Skeletal muscle satellite cell (primary cell): ENCODE measurements around the gene FKBP10.
A peak's percentile ranks its signal among the peaks of the same experiment; 100 is the strongest.
"Not testable (repeated sequence)": the region's sequence is repeated elsewhere in the genome, so short reads cannot be mapped to it uniquely, and the experiment has no call there.

Experiments
- H3K27me3 ChIP-seq: 2 replicates; pipeline ENCODE4 v1.7.0; 2013; ENCODE audit warnings: low read length; ENCODE audit not compliant: control insufficient read depth, insufficient read depth
- H3K36me3 ChIP-seq: 2 replicates; pipeline ENCODE4 v1.7.0; 2013; ENCODE audit warnings: mild to moderate bottlenecking, control low read depth, low read length; ENCODE audit not compliant: insufficient read depth
- H3K4me1 ChIP-seq: 2 replicates; pipeline ENCODE4 v1.7.0; 2013; ENCODE audit warnings: low read length; ENCODE audit not compliant: control insufficient read depth, insufficient read depth
- H3K4me2 ChIP-seq: 2 replicates; pipeline ENCODE4 v1.7.0; 2013; ENCODE audit warnings: mild to moderate bottlenecking, low read length
- H3K4me3 ChIP-seq: 2 replicates; pipeline ENCODE4 v1.7.0; 2013; ENCODE audit warnings: low read length
- H3K9ac ChIP-seq: 2 replicates; pipeline ENCODE4 v1.7.0; 2013; ENCODE audit warnings: mild to moderate bottlenecking, low read depth, low read length, moderate library complexity
- H3K9me3 ChIP-seq: replicated peaks from 2 replicates; pipeline ENCODE4 v1.7.0; 2013; ENCODE audit warnings: mild to moderate bottlenecking, control low read depth, low read length

FKBP10 gene

DNA sequence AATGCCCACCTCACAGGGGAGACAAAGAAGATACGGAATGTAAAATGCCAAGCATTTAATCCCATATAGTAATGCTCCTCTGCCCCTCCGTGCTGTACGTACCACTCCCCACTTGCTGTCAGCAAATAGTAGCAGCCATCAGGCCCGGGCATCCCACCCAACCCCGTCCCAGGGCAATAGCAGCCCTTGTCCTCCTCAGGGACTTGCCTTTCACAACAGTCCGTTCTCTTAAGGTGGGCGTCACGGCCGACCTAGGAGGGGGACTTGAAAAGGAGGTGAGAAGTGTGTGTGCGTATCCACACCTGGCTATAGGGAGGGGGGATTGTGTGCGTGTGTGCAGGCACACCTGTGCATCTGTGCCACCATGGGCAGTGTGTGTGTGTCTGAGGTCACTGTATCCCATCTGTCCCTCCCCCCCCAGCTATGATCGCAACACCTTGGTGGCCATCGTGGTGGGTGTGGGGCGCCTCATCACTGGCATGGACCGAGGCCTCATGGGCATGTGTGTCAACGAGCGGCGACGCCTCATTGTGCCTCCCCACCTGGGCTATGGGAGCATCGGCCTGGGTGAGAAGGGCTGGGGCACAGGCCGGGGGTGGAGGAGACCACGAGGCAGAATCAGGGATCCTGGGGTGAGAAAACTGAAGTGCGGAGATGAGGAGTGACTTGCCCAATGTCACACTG is 4.0 kb downstream of the FKBP10 start:
- Histone ChIP-seq H3K36me3 (peaks cover 32% of the 10 kb centered on the region), H3K9ac (no peak overlapping the region), H3K27me3 (no peaks in the 10 kb centered on the region), H3K4me3 (no peak overlapping the region), H3K9me3 (no peaks in the 10 kb centered on the region), H3K4me1 (peaks cover 15% of the 10 kb centered on the region), H3K4me2 (no peak overlapping the region)

DNA sequence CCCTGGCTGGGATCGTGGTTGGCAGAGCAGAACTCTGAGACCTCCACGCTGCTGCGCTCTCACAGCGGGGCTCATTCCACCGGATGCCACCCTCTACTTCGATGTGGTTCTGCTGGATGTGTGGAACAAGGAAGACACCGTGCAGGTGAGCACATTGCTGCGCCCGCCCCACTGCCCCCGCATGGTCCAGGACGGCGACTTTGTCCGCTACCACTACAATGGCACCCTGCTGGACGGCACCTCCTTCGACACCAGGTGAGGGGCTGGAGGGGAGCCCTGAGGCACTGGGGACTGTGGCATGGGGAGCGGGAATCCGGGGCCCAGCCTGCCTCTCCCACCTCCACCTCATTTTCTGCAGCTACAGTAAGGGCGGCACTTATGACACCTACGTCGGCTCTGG is 5.2 kb downstream of the FKBP10 start:
- H3K27me3 ChIP-seq, result no peaks in the 10 kb centered on the region
- no peak overlapping the region for H3K4me2 ChIP-seq
- no peak overlapping the region for H3K9ac ChIP-seq
- H3K36me3 ChIP-seq, result peaks cover 39% of the 10 kb centered on the region
- peaks cover 10% of the 10 kb centered on the region for H3K4me1 ChIP-seq
- no peak overlapping the region for H3K4me3 ChIP-seq
- H3K9me3 ChIP-seq, result no peaks in the 10 kb centered on the region

DNA sequence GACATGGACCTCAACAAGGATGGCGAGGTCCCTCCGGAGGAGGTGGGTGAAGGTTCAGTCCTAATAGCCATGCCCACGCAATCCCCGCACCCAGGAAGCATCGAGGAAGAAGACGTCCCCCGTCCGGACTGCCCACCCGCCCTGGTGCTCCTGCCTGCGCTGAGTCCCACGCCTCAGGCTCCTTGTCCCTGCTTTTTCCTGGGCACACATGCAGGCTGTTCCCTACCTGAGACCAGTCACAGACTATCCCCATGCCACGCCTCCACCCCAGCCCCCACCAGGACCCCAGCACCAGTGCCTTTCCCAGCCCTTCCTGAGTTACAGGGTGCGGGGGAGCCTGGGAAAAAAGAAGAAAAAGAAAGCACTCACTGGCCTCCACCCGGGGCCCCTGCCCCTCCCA is 9.0 kb downstream of the FKBP10 start:
- no peaks in the 10 kb centered on the region for H3K4me1 ChIP-seq
- H3K4me3 ChIP-seq, result no peak overlapping the region
- H3K9me3 ChIP-seq, result no peaks in the 10 kb centered on the region
- H3K27me3 ChIP-seq, result no peaks in the 10 kb centered on the region
- no peak overlapping the region for H3K9ac ChIP-seq
- H3K4me2 ChIP-seq, result no peak overlapping the region
- peaks cover 46% of the 10 kb centered on the region for H3K36me3 ChIP-seq

DNA sequence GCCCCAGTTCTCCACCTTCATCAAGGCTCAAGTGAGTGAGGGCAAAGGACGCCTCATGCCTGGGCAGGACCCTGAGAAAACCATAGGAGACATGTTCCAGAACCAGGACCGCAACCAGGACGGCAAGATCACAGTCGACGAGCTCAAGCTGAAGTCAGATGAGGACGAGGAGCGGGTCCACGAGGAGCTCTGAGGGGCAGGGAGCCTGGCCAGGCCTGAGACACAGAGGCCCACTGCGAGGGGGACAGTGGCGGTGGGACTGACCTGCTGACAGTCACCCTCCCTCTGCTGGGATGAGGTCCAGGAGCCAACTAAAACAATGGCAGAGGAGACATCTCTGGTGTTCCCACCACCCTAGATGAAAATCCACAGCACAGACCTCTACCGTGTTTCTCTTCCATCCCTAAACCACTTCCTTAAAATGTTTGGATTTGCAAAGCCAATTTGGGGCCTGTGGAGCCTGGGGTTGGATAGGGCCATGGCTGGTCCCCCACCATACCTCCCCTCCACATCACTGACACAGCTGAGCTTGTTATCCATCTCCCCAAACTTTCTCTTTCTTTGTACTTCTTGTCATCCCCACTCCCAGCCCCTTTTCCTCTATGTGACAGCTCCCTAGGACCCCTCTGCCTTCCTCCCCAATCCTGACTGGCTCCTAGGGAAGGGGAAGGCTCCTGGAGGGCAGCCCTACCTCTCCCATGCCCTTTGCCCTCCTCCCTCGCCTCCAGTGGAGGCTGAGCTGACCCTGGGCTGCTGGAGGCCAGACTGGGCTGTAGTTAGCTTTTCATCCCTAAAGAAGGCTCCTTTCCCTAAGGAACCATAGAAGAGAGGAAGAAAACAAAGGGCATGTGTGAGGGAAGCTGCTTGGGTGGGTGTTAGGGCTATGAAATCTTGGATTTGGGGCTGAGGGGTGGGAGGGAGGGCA is 9.7 kb downstream of the FKBP10 start:
- H3K9ac ChIP-seq, result no peak overlapping the region
- no peaks in the 10 kb centered on the region for H3K27me3 ChIP-seq
- H3K36me3 ChIP-seq, result peaks cover 44% of the 10 kb centered on the region

DNA sequence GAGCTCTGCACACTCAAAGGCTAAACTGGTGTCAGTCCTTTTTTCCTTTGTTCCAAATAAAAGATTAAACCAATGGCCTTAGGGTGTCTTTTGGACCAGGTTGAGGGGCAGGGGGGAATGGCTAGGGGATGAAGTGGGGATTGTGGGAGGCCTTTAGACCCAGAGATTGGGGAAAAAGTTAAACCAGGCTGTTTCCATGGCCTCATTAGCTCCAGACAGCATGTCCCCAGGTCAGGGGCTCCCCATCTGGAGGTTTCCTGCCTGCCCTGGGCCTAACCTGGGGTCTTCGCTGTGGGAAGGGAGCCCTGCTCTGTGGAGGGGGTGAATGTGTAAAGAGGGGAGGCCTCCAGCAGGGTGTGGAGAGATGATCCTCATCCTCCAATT is 10.3 kb downstream of the FKBP10 start:
- Histone ChIP-seq H3K4me1 (no peaks in the 10 kb centered on the region), H3K9me3 (no peaks in the 10 kb centered on the region)

More for the DNA sequence above, 9.7 kb downstream of the FKBP10 start:
- Histone ChIP-seq H3K4me1 (no peaks in the 10 kb centered on the region), H3K4me3 (no peak overlapping the region), H3K9me3 (no peaks in the 10 kb centered on the region), H3K4me2 (no peak overlapping the region)

DNA sequence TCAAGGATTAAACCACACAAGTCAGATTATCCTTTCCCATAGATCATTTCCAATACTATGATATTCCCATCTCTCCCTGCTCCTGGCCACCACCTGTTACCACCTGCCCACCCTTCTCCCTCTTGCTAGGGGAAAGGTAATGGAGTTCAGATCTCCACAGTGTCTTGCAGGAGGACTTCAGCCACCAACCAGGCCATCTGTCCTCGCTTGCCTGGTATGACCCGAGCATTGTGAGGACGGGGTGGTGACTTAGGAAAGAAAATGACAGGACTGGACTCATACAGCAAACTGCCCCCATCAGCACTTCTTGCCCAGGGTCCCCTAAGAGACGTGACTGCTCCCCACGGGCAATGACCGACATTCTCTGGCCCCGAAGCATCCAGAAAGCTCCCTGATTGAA is 10.8 kb downstream of the FKBP10 start:
- H3K4me2 ChIP-seq, result no peak overlapping the region
- H3K36me3 ChIP-seq, result peaks cover 49% of the 10 kb centered on the region
- no peak overlapping the region for H3K9ac ChIP-seq
- no peaks in the 10 kb centered on the region for H3K4me1 ChIP-seq
- H3K27me3 ChIP-seq, result no peaks in the 10 kb centered on the region
- H3K4me3 ChIP-seq, result no peak overlapping the region
- no peaks in the 10 kb centered on the region for H3K9me3 ChIP-seq

More for the DNA sequence above, 10.3 kb downstream of the FKBP10 start:
- Histone ChIP-seq H3K36me3 (peaks cover 49% of the 10 kb centered on the region), H3K27me3 (no peaks in the 10 kb centered on the region), H3K9ac (no peak overlapping the region), H3K4me3 (no peak overlapping the region), H3K4me2 (no peak overlapping the region)

DNA sequence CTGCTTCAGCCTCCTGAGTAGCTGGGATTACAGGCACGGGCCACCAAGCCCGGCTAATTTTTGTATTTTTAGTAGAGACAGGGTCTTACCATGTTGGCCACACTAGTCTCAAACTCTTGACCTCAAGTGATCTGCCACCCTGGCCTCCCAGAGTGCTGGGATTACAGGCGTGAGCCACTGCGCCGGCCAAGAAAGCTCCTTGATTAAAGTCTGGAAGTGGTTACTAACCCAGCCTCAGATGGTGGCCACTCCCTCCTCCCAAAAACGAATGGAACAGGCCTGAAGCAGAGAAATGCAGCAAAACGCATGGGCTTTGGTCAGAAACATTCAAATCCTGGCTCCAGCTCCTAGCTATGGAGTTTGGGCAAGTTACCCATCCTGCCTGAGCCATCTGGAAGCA is 11.3 kb downstream of the FKBP10 start:
- H3K4me3 ChIP-seq, result no peak overlapping the region
- H3K9ac ChIP-seq, result no peak overlapping the region
- no peaks in the 10 kb centered on the region for H3K27me3 ChIP-seq
- H3K4me1 ChIP-seq, result no peaks in the 10 kb centered on the region
- H3K4me2 ChIP-seq, result no peak overlapping the region
- H3K36me3 ChIP-seq, result peaks cover 49% of the 10 kb centered on the region
- no peaks in the 10 kb centered on the region for H3K9me3 ChIP-seq

DNA sequence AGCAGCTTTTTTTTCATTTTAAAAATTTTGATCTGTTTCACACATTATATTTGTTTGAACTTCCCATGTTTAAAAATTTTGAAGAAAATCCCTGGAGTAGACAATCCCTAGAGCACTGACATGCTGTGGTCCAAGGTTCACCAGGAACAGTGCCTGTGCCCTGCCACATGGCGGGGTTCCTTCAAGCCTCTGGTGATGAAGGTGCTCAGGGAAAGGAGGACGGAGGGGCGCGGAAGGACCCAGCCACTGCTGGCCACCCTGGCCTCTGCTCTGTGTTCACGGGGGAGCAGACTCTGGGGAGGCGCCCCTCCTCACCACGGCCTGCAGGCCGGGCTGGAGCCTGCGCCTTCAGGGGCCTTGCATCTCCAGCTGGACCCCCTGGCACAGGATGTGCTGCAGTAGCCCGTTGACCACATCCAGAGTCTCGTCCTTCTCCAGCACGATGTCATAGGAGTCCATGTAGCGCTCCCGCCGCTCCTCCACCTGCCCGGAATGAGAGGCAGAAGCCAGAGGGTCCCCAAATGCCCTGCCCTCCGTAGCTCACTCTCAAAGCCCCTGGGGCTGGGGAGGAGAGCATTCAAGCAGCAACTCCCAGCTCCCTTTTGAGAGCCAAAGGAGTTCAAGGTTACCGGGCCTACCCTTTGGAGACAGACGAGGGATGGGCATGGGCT is 12.5 kb downstream of the FKBP10 start:
- Histone ChIP-seq H3K4me3 (no peak overlapping the region), H3K36me3 (peaks cover 45% of the 10 kb centered on the region), H3K4me1 (no peaks in the 10 kb centered on the region), H3K4me2 (no peak overlapping the region), H3K9ac (no peak overlapping the region), H3K9me3 (no peaks in the 10 kb centered on the region), H3K27me3 (no peaks in the 10 kb centered on the region)

DNA sequence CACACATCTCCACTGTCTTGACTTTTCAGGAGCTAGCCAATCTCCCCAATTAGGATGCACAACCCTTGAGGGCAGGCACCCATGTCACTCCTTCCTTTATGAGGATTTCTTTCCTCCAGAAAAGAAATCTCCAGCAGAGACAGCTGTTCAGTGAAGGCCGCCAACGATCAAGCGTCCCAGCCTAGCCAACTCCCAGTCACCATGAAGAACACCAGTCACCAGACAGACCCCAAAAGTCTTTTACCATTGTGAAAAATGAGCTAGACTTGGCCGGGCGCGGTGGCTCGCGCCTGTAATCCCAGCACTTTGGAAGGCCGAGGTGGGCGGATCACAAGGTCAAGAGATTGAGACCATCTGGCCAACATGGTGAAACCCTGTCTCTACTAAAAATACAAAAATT is 17.2 kb downstream of the FKBP10 start:
- H3K4me1 ChIP-seq, H3K27me3 ChIP-seq, H3K9me3 ChIP-seq, H3K4me2 ChIP-seq, H3K4me3 ChIP-seq, H3K9ac ChIP-seq: not testable (repeated sequence)
- peaks cover 43% of the 10 kb centered on the region for H3K36me3 ChIP-seq

DNA sequence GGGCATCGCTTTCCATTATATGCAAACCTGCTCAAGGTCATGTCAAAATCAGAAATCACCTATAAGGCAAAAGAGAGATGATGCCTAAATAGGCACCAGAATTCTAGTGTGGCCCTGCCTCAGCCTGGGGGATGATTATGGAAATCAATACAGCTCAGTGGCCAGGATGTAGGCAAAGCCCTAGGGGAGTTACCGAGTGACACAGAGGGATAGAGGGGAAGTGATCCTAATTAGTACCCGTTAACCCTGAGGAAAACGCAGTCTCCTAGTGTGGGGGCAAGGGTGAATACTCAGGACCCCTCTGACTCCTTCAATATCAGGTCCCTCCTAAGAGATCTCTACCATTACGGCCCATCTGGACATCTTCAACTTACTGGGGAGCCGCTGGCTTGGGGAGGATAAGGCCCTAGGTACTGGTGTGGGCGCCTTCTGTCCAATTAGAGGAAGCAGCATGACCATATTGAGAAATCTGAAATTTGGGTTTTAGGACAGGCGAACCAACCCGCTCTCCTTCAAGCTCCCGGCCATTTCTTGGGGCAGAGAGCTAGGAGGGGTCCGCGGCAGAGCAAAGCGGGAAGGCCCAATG is 22.5 kb downstream of the FKBP10 start:
- H3K27me3 ChIP-seq, result no peaks in the 10 kb centered on the region
- H3K9ac ChIP-seq, result peak overlapping the region; percentile 87
- H3K4me1 ChIP-seq, result peaks cover 15% of the 10 kb centered on the region
- peak overlapping the region; percentile 89 for H3K4me3 ChIP-seq
- H3K36me3 ChIP-seq, result peaks cover 15% of the 10 kb centered on the region
- H3K9me3 ChIP-seq, result no peaks in the 10 kb centered on the region
- H3K4me2 ChIP-seq, result peak overlapping the region; percentile 95
